Neural cell (in vitro differentiated cells): ENCODE results near the gene TRAPPC2B. TPM values are rescaled to one million over a fixed set of nuclear protein-coding genes. Genes with fewer than 3 reads are reported as not detected.

Source experiments
- H2AFZ ChIP-seq: fragments of 200-600, 300-800 bp; sonication (generic), shearing (Covaris generic); 2 replicates; pipeline ENCODE4 v1.6.0; 2014; ENCODE audit warnings: low read depth, mild to moderate bottlenecking, antibody characterized with exemption, low read length, moderate library complexity
- H3F3A ChIP-seq: fragments of 200-600 bp; shearing (Covaris generic); 2 replicates; pipeline ENCODE4 v1.6.1; 2016; ENCODE audit warnings: mild to moderate bottlenecking, moderate library complexity, mixed read lengths, antibody characterized with exemption, low read length; ENCODE audit not compliant: insufficient read depth, poor library complexity, severe bottlenecking
- H3K27ac ChIP-seq: fragments of 200-600, 300-800 bp; sonication (generic), shearing (Covaris generic); 2 replicates; pipeline ENCODE4 v1.5.1; 2014; ENCODE audit warnings: mild to moderate bottlenecking, low read length, moderate library complexity
- H3K27me3 ChIP-seq: fragments of 300-800, 200-600 bp; sonication (generic), shearing (Covaris generic); 2 replicates; pipeline ENCODE4 v1.6.0; 2014; ENCODE audit warnings: mild to moderate bottlenecking, low read depth, low read length, moderate library complexity; ENCODE audit not compliant: insufficient read depth
- H3K36me3 ChIP-seq: fragments of 300-800, 200-600 bp; sonication (generic), shearing (Covaris generic); 2 replicates; pipeline ENCODE4 v1.5.1; 2014; ENCODE audit warnings: mild to moderate bottlenecking, antibody characterized with exemption, low read length, moderate library complexity; ENCODE audit not compliant: insufficient read depth
- H3K4me2 ChIP-seq: fragments of 300-800, 200-600 bp; sonication (generic), shearing (Covaris generic); 2 replicates; pipeline ENCODE4 v1.6.0; 2014; ENCODE audit warnings: mild to moderate bottlenecking, low read length
- H3K4me3 ChIP-seq: fragments of 300-800, 200-600 bp; sonication (generic), shearing (Covaris generic); 2 replicates; pipeline ENCODE4 v1.5.1; 2014; ENCODE audit warnings: mild to moderate bottlenecking, low read length, moderate library complexity
- H3K79me2 ChIP-seq: fragments of 200-600 bp; shearing (Covaris generic); replicated peaks from 2 replicates; pipeline ENCODE4 v1.6.0; 2014; ENCODE audit warnings: mild to moderate bottlenecking, low read length, moderate library complexity; ENCODE audit not compliant: insufficient read depth
- H3K9ac ChIP-seq: fragments of 300-800, 200-600 bp; sonication (generic), shearing (Covaris generic); 2 replicates; pipeline ENCODE4 v1.6.1; 2016; ENCODE audit warnings: mild to moderate bottlenecking, low read length, mixed read lengths
- H3K9me2 ChIP-seq: fragments of 200-600 bp; shearing (Covaris generic); 2 replicates; pipeline ENCODE4 v1.6.1; 2016; ENCODE audit warnings: mild to moderate bottlenecking, low read length, mixed read lengths; ENCODE audit not compliant: insufficient read depth
- H3K9me3 ChIP-seq: fragments of 200-600, 300-800 bp; sonication (generic), shearing (Covaris generic); 2 replicates; pipeline ENCODE4 v1.6.1; 2016; ENCODE audit warnings: mild to moderate bottlenecking, mixed run types, low read length, moderate library complexity, mixed read lengths
- H4K20me1 ChIP-seq: fragments of 200-600 bp; shearing (Covaris generic); 2 replicates; pipeline ENCODE4 v1.6.1; 2016; ENCODE audit warnings: mild to moderate bottlenecking, mixed run types; ENCODE audit not compliant: insufficient read depth
- CTCF ChIP-seq: fragments of 450-650 bp; IDR thresholded peaks from 2 replicates; pipeline ENCODE4 v1.5.1; 2014; ENCODE audit warnings: antibody characterized with exemption, mild to moderate bottlenecking, moderate library complexity; ENCODE audit not compliant: poor library complexity, severe bottlenecking
- EP300 ChIP-seq: fragments of 450-650 bp; conservative IDR thresholded peaks from 2 replicates; pipeline ENCODE4 v1.6.1; 2014; ENCODE audit warnings: antibody characterized with exemption, mild to moderate bottlenecking, moderate library complexity; ENCODE audit not compliant: poor library complexity, severe bottlenecking
- EZH2 ChIP-seq: fragments of 200-600, 300-800 bp; shearing (Covaris generic), sonication (generic); IDR thresholded peaks from 2 replicates; pipeline ENCODE4 v1.6.1; 2014; ENCODE audit warnings: antibody characterized with exemption, low read length, borderline replicate concordance, mild to moderate bottlenecking; ENCODE audit not compliant: insufficient read depth, poor library complexity, severe bottlenecking
- MXI1 ChIP-seq: fragments of 450-650 bp; conservative IDR thresholded peaks from 2 replicates; pipeline ENCODE4 v1.6.1; 2014; ENCODE audit warnings: antibody characterized with exemption, mild to moderate bottlenecking; ENCODE audit not compliant: poor library complexity, severe bottlenecking
- POLR2AphosphoS5 ChIP-seq: IDR thresholded peaks from 2 replicates; pipeline ENCODE4 v1.6.1; 2012
- RAD21 ChIP-seq: fragments of 450-650 bp; conservative IDR thresholded peaks from 2 replicates; pipeline ENCODE4 v1.6.1; 2014; ENCODE audit warnings: antibody characterized with exemption, mild to moderate bottlenecking, moderate library complexity
- REST ChIP-seq: IDR thresholded peaks from 2 replicates; pipeline ENCODE4 v1.6.1; 2012; ENCODE audit warnings: borderline replicate concordance
- SMC3 ChIP-seq: fragments of 450-650 bp; conservative IDR thresholded peaks from 2 replicates; pipeline ENCODE4 v1.6.1; 2014; ENCODE audit warnings: antibody characterized with exemption, mild to moderate bottlenecking, moderate library complexity; ENCODE audit not compliant: poor library complexity
- TAF1 ChIP-seq: IDR thresholded peaks from 2 replicates; pipeline ENCODE4 v1.6.1; 2012; ENCODE audit warnings: low read depth
- polyA plus RNA-seq: library from polyadenylated mRNA; depleted of rRNA; stranded (reverse); fragments of >200 nt; gene quantifications from 2 replicates; pipeline ENCODE4 v1.2.3, GENCODE V29; 2014

Gene TRAPPC2B
- polyA plus RNA-seq, 1 donor from 2014 or later, result 42.6 TPM

GRCh38 chr19:57350877-57351805 is 12.2 kb upstream of the TRAPPC2B start, which contains the start of gene ZNF304:
TSS of gene ZNF304 (plus strand) at chr19:57351271. CDS start at chr19:57351665, 394 bp downstream.
- Histone ChIP-seq H3K27me3 (no peaks in the 10 kb centered on the region), H3K79me2 (peaks cover 25% of the 10 kb centered on the region), H3K27ac (peak within 1 kb of the TSS; percentile 81), H2AFZ (peak within 1 kb of the TSS; percentile 98), H3K9me2 (no peaks in the 10 kb centered on the region), H3K4me2 (peak within 1 kb of the TSS; percentile 98), H3F3A (no peaks in the 10 kb centered on the region), H3K9ac (peak within 1 kb of the TSS; percentile 95), H3K4me3 (peak within 1 kb of the TSS; percentile 93), H3K9me3 (no peaks in the 10 kb centered on the region), H4K20me1 (peaks cover 4% of the 10 kb centered on the region), H3K36me3 (no peaks in the 10 kb centered on the region)
- TF ChIP-seq EZH2 (no peak), SMC3 (peak; percentile 37), RAD21 (no peak), REST (peak; percentile 31), CTCF (peak; percentile 21), MXI1 (peak; percentile 87), TAF1 (peak; percentile 62), EP300 (peak; percentile 17), POLR2AphosphoS5 (peak; percentile 94)

- Histone ChIP-seq H3K9me3 (no peaks in the 10 kb centered on the region), H2AFZ (no peak overlapping the region)
These were observed 11.5 kb upstream of the TRAPPC2B start for GRCh38 chr19:57351867-57352266.

More at GRCh38 chr19:57351867-57352266, 11.5 kb upstream of the TRAPPC2B start:
- H3F3A ChIP-seq, result no peaks in the 10 kb centered on the region
- no peaks in the 10 kb centered on the region for H3K27me3 ChIP-seq
- peak overlapping the region; percentile 93 for H3K4me3 ChIP-seq
- H3K36me3 ChIP-seq, result no peaks in the 10 kb centered on the region
- no peaks in the 10 kb centered on the region for H3K9me2 ChIP-seq
- peaks cover 25% of the 10 kb centered on the region for H3K79me2 ChIP-seq
- H3K4me2 ChIP-seq, result peak overlapping the region; percentile 98
- peak overlapping the region; percentile 95 for H3K9ac ChIP-seq
- H3K27ac ChIP-seq, result peak overlapping the region; percentile 81
- TF ChIP-seq RAD21 (no peak), SMC3 (no peak), CTCF (peak; percentile 7)
- H4K20me1 ChIP-seq, result peaks cover 4% of the 10 kb centered on the region
